ENCODE measurements around the gene ADAM10.

DNA sequence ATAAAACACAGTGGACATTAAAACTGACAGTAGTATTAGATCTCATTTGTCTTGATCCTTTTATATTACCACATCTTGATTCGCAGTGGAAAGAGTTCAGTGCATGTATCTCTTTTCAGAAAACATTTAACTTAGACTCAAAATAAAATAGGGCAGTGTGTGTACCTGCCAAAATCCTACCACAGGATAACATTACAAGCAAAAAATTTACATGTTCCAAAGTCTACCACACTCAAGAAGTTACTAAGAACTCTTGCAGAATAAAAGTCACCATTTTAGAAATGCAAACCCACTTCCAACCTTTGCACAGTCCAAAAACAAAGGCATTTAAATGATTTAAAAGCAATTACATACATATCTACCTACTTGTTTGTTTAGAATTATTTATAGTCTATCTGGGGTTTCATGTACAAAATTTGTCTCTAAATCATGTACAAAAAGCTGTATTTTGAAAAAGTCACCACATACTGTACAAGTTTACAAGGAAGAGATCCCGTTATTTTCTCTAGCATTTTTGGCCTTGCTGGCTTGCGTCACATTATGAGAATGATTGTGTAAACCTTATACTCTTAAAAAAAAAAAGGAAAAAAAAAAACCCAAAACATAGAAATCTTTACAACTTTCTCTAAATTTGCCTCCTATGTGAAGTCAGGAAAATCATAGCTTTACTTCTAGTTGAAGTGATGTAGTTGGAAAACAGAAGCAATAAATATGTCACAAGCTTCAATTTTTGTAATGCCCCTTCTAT is 153.8 kb downstream of the ADAM10 start:
- no peak for TF ChIP-seq CTCF (IDR thresholded peaks at IDR 0.05)
- TF ChIP-seq POLR2A (IDR thresholded peaks at IDR 0.05), result no peak
